Mammary epithelial cell (primary cell): Measurements from ENCODE around the gene TMCC2.

Experiments used
- EZH2 ChIP-seq: IDR thresholded peaks from 2 replicates; pipeline ENCODE4 v1.6.1; 2012; ENCODE audit warnings: low read length, inconsistent platforms, borderline replicate concordance
- TF ChIP-seq, protein P1 (sequence below), 2 donors: IDR thresholded peaks in 1 of 2; conservative IDR thresholded peaks in 1 of 2; 2 replicates each; pipeline ENCODE4 v1.5.1; 2011 to 2012; ENCODE audit warnings: inconsistent platforms in 2 of 2, low read length in 2 of 2, mild to moderate bottlenecking in 2 of 2, control low read depth in 1 of 2, low read depth in 1 of 2; ENCODE audit not compliant: insufficient read depth in 1 of 2; ENCODE audit errors: extremely low read depth in 1 of 2

DNA sequence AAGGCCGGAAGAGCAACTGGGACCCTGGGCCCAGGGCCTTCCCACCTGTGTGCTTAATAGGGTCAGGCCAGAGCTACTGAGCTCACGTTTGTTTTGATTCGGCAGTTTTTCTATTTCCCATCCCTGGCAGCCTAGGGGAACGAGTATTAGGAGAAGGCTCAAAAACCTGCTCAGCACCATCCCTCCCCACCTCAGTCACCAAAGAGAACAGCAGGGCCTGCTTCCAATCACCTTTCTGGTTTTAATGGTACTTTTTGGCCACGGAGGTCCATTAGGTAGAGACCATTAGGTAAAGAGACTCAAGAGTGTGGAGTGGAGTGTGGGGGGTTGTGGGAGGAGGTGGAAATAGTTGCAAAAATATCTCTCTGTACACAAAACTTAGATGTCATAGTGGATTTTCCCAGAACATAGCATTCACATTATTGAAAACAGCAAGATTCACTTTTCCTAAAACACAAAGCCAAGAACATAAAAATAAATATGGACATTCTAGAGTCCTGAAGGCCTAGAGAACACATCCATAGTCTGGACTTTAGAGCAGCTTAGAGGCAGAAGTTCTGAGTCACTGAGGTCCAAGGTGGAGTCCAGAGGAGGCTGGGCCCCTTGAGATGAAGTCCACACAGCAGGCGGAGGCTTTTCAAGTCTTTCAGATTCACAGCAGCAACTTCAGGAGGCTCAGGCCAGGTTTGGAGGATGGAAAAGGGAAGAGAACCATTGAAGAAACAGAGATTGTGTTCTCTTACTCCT lies 74.3 kb downstream of the TMCC2 start:
- TF ChIP-seq EZH2 = no peak
- TF ChIP-seq, protein P1, sequence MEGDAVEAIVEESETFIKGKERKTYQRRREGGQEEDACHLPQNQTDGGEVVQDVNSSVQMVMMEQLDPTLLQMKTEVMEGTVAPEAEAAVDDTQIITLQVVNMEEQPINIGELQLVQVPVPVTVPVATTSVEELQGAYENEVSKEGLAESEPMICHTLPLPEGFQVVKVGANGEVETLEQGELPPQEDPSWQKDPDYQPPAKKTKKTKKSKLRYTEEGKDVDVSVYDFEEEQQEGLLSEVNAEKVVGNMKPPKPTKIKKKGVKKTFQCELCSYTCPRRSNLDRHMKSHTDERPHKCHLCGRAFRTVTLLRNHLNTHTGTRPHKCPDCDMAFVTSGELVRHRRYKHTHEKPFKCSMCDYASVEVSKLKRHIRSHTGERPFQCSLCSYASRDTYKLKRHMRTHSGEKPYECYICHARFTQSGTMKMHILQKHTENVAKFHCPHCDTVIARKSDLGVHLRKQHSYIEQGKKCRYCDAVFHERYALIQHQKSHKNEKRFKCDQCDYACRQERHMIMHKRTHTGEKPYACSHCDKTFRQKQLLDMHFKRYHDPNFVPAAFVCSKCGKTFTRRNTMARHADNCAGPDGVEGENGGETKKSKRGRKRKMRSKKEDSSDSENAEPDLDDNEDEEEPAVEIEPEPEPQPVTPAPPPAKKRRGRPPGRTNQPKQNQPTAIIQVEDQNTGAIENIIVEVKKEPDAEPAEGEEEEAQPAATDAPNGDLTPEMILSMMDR (conservative IDR thresholded peaks at IDR 0.05 in 1 of 2, IDR thresholded peaks at IDR 0.05 in 1 of 2; ENCODE audit: extremely low read depth in 1 of 2, insufficient read depth in 1 of 2, low read depth in 1 of 2, low read length in 2 of 2) = no peak
